Astrocyte (in vitro differentiated cells and primary cell): Measurements from ENCODE around the gene ZNRF2.

ENCODE experiments used
- EZH2 ChIP-seq: IDR thresholded peaks from 2 replicates; pipeline ENCODE4 v1.6.1; 2012; ENCODE audit warnings: mild to moderate bottlenecking, low read length, inconsistent platforms; ENCODE audit not compliant: insufficient read depth
- TF ChIP-seq, protein P1 (sequence below): IDR thresholded peaks from 2 replicates; pipeline ENCODE4 v1.5.1; 2011; ENCODE audit warnings: low read depth, mild to moderate bottlenecking, inconsistent platforms, low read length, moderate library complexity; ENCODE audit not compliant: insufficient read depth

DNA sequence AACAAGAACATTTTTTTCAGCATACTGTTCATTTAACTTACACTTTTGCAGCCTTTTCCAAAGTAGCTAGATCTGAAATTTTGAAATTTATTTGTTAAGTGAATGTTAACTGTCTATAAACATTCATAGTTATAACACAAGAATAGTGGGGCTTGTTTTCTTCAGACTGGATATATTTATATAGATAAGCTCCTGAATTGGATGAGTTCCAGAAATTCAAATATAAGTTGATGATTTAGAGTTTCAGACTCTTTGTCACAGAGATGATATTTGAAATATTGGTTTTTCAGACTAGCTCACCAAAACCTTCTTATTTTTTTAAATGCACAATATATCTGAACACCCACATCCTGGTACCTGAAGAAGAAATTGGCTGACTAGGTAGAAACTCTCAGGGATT is 44.0 kb downstream of the ZNRF2 start:
- TF ChIP-seq, protein P1, sequence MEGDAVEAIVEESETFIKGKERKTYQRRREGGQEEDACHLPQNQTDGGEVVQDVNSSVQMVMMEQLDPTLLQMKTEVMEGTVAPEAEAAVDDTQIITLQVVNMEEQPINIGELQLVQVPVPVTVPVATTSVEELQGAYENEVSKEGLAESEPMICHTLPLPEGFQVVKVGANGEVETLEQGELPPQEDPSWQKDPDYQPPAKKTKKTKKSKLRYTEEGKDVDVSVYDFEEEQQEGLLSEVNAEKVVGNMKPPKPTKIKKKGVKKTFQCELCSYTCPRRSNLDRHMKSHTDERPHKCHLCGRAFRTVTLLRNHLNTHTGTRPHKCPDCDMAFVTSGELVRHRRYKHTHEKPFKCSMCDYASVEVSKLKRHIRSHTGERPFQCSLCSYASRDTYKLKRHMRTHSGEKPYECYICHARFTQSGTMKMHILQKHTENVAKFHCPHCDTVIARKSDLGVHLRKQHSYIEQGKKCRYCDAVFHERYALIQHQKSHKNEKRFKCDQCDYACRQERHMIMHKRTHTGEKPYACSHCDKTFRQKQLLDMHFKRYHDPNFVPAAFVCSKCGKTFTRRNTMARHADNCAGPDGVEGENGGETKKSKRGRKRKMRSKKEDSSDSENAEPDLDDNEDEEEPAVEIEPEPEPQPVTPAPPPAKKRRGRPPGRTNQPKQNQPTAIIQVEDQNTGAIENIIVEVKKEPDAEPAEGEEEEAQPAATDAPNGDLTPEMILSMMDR, result no peak
- TF ChIP-seq EZH2, result no peak
